ENCODE measurements around the gene MGLL.

GRCh38 chr3:127674101-127674721 is 148.1 kb downstream of the MGLL start:
- no peak for TF ChIP-seq CTCF (IDR thresholded peaks at IDR 0.05)
- TF ChIP-seq POLR2A (IDR thresholded peaks at IDR 0.05), result no peak

Measured in right lobe of liver (tissue), 4 donors.